BLaER1 treated with 17β-estradiol and CSF1 and Interleukin-3, amounts not matched to agents 10 nM and 100 nM (cell line): ENCODE data around the gene LIMCH1.

ENCODE experiments used
- H3K27ac ChIP-seq, 11 experiments: shearing (Covaris generic); formaldehyde crosslinking; 2 replicates each; pipeline ENCODE4 v1.8.1; 2022
- H3K27me3 ChIP-seq, 11 experiments: shearing (Covaris generic); formaldehyde crosslinking; 2 replicates each; pipeline ENCODE4 v1.8.1; 2022
- H3K36me3 ChIP-seq, 11 experiments: shearing (Covaris generic); formaldehyde crosslinking; 2 replicates each; pipeline ENCODE4 v1.8.1; 2022
- H3K4me1 ChIP-seq, 10 experiments: shearing (Covaris generic); formaldehyde crosslinking; 2 replicates each; pipeline ENCODE4 v1.8.1; 2022
- H3K4me2 ChIP-seq, 11 experiments: shearing (Covaris generic); formaldehyde crosslinking; 2 replicates each; pipeline ENCODE4 v1.8.1; 2022
- H3K4me3 ChIP-seq, 10 experiments: shearing (Covaris generic); formaldehyde crosslinking; 2 replicates each; pipeline ENCODE4 v1.8.1; 2022
- H3K9ac ChIP-seq, 11 experiments: shearing (Covaris generic); formaldehyde crosslinking; 2 replicates each; pipeline ENCODE4 v1.8.1; 2022
- H3K9me3 ChIP-seq, 11 experiments: shearing (Covaris generic); formaldehyde crosslinking; replicated peaks in 1 of 11; 2 replicates each; pipeline ENCODE4 v1.8.1; 2022
- H4K20me1 ChIP-seq, 11 experiments: shearing (Covaris generic); formaldehyde crosslinking; 2 replicates each; pipeline ENCODE4 v1.8.1; 2022
- Cebpa-rat ChIP-seq, 11 experiments: shearing (Covaris generic); IDR thresholded peaks; 2 replicates each; pipeline ENCODE4 v1.8.1; 2022

The LIMCH1 gene

GRCh38 chr4:41658163-41658562 is 120.2 kb downstream of the LIMCH1 start:
- Histone ChIP-seq H3K9me3 (no peaks in the 10 kb centered on the region), H3K4me2 (no peak overlapping the region), H4K20me1 (no peaks in the 10 kb centered on the region), H3K27me3 (no peaks in the 10 kb centered on the region), H3K36me3 (no peaks in the 10 kb centered on the region), H3K4me1 (no peaks in the 10 kb centered on the region), H3K27ac (no peak overlapping the region), H3K9ac (no peak overlapping the region), H3K4me3 (no peak overlapping the region)
- no peak for TF ChIP-seq Cebpa-rat (IDR thresholded peaks at IDR 0.05)

DNA sequence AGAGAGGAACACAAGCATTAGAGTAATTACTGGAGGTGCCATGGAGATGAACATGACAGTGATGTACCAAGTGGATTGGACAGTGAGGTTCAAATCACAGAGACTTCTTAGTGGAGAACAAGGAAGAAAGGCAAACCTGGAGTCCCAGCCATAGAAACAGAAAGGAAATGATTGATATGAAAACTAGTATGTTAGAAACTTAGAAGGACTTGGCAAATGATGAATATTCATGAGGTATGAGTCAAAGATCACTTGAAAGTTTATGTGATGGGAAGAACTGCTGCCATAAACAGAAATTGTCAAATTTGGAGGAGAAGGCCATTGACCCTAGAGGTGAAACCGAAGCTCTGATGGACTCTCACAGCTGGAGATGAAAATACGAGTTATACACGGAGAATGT is 122.4 kb downstream of the LIMCH1 start:
- H3K36me3 ChIP-seq, result no peaks in the 10 kb centered on the region
- H3K27ac ChIP-seq, result no peak overlapping the region
- H3K4me2 ChIP-seq, result no peak overlapping the region
- H3K9ac ChIP-seq, result no peak overlapping the region
- TF ChIP-seq Cebpa-rat (IDR thresholded peaks at IDR 0.05), result no peak
- no peaks in the 10 kb centered on the region for H3K4me1 ChIP-seq
- H4K20me1 ChIP-seq, result no peaks in the 10 kb centered on the region
- H3K27me3 ChIP-seq, result no peaks in the 10 kb centered on the region
- no peaks in the 10 kb centered on the region for H3K9me3 ChIP-seq
- no peak overlapping the region for H3K4me3 ChIP-seq

- Histone ChIP-seq H3K4me3 (no peak overlapping the region), H3K36me3 (no peaks in the 10 kb centered on the region), H4K20me1 (no peaks in the 10 kb centered on the region), H3K4me1 (no peaks in the 10 kb centered on the region), H3K9ac (no peak overlapping the region), H3K27me3 (no peaks in the 10 kb centered on the region), H3K4me2 (no peak overlapping the region), H3K27ac (no peak overlapping the region), H3K9me3 (no peaks in the 10 kb centered on the region)
- TF ChIP-seq Cebpa-rat (IDR thresholded peaks at IDR 0.05), result no peak
Observed at GRCh38 chr4:41661442-41662076, 123.6 kb downstream of the LIMCH1 start.

DNA sequence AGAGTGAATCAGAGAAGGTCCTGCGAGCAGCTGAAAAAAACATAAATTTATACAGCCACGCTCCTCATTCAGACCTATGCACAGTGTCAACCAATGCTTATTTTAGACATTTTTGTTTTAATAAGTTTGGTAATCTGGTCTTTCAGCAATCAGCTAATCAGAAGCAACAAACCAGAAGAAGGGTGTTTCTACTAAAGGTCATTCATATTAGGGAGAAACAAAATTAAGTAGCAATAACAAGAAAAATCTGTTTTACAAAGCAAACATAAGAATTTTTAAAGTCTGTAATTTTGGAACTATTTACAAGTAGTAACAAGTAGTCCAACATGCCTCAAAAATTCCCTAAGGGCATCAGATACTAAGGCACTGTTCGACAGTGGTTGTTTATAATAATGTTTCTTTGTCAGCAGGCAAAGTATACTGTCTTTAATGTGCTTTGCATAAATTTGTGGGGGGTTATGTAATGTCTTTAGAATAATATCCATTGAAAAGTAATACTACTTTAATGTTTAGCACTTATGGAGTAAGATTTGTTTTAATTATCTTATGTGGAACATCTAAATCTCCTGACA is 127.8 kb downstream of the LIMCH1 start:
- Histone ChIP-seq H3K4me2 (no peak overlapping the region), H3K27me3 (no peaks in the 10 kb centered on the region), H3K27ac (no peak overlapping the region), H3K9ac (no peak overlapping the region), H4K20me1 (no peaks in the 10 kb centered on the region), H3K9me3 (no peaks in the 10 kb centered on the region), H3K36me3 (no peaks in the 10 kb centered on the region), H3K4me1 (no peaks in the 10 kb centered on the region), H3K4me3 (no peak overlapping the region)
- TF ChIP-seq Cebpa-rat (IDR thresholded peaks at IDR 0.05), result no peak

DNA sequence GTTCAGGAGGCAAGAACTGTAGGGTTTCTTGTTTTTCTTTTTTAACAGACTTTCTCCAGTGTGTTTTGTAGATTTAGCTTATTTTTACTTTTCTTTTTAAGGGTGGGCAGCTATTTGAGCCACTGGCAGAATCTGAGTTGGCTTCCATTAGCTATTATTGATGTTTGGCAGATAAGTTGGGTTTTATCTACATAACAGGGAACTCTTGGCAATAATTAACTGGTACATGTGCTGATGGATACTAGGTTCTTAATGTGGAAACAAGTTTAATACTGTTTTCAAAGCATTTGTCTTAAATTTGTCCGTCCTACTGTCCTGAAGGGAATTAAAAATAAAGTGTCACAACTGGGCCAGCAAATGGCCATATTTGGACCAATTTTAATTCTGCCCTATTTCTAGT is 130.1 kb downstream of the LIMCH1 start:
- TF ChIP-seq Cebpa-rat (IDR thresholded peaks at IDR 0.05), result no peak
- H3K9me3 ChIP-seq, result no peaks in the 10 kb centered on the region
- no peaks in the 10 kb centered on the region for H4K20me1 ChIP-seq

DNA sequence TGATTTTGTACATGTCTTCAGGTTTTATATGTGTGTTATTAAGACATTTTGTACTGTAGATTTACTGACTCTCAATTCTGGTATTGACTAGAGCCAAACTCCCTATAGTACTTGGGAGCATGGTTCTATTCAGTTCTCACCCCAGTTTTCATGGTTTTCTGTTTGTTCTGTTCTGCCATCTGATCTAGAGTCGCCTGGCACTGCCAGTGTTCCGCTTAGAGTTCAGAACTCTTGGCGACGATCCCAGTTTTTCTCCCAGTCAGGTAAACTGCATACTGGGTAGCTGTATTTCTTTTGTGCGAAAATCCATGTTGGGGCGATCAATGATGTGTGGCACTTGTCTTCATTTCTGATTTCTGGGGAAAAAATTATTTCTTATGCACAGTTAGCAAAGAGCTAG is 132.6 kb downstream of the LIMCH1 start:
- no peaks in the 10 kb centered on the region for H3K36me3 ChIP-seq
- H3K4me2 ChIP-seq, result no peak overlapping the region

More for the DNA sequence above, 130.1 kb downstream of the LIMCH1 start:
- H3K4me1 ChIP-seq, result no peaks in the 10 kb centered on the region
- no peaks in the 10 kb centered on the region for H3K36me3 ChIP-seq
- H3K4me2 ChIP-seq, result no peak overlapping the region
- no peaks in the 10 kb centered on the region for H3K27me3 ChIP-seq
- H3K27ac ChIP-seq, result no peak overlapping the region
- H3K4me3 ChIP-seq, result no peak overlapping the region
- H3K9ac ChIP-seq, result no peak overlapping the region

GRCh38 chr4:41670982-41671381 is 133.0 kb downstream of the LIMCH1 start:
- no peaks in the 10 kb centered on the region for H4K20me1 ChIP-seq
- no peak overlapping the region for H3K4me2 ChIP-seq
- no peak overlapping the region for H3K27ac ChIP-seq
- H3K4me1 ChIP-seq, result no peaks in the 10 kb centered on the region
- H3K27me3 ChIP-seq, result no peaks in the 10 kb centered on the region
- no peak overlapping the region for H3K9ac ChIP-seq
- H3K9me3 ChIP-seq, result no peaks in the 10 kb centered on the region
- no peak for TF ChIP-seq Cebpa-rat (IDR thresholded peaks at IDR 0.05)
- H3K36me3 ChIP-seq, result no peaks in the 10 kb centered on the region
- H3K4me3 ChIP-seq, result no peak overlapping the region

More for the DNA sequence above, 132.6 kb downstream of the LIMCH1 start:
- Histone ChIP-seq H3K4me1 (no peaks in the 10 kb centered on the region), H3K9ac (no peak overlapping the region), H3K27me3 (no peaks in the 10 kb centered on the region), H3K27ac (no peak overlapping the region), H3K9me3 (no peaks in the 10 kb centered on the region), H3K4me3 (no peak overlapping the region), H4K20me1 (no peaks in the 10 kb centered on the region)
- no peak for TF ChIP-seq Cebpa-rat (IDR thresholded peaks at IDR 0.05)

- Histone ChIP-seq H3K27me3 (no peaks in the 10 kb centered on the region), H4K20me1 (no peaks in the 10 kb centered on the region), H3K9me3 (no peaks in the 10 kb centered on the region), H3K4me1 (no peaks in the 10 kb centered on the region), H3K9ac (no peak overlapping the region), H3K27ac (no peak overlapping the region), H3K36me3 (no peaks in the 10 kb centered on the region), H3K4me3 (no peak overlapping the region), H3K4me2 (no peak overlapping the region)
- TF ChIP-seq Cebpa-rat (IDR thresholded peaks at IDR 0.05), result no peak
Observed at GRCh38 chr4:41678086-41678816, 140.3 kb downstream of the LIMCH1 start.

DNA sequence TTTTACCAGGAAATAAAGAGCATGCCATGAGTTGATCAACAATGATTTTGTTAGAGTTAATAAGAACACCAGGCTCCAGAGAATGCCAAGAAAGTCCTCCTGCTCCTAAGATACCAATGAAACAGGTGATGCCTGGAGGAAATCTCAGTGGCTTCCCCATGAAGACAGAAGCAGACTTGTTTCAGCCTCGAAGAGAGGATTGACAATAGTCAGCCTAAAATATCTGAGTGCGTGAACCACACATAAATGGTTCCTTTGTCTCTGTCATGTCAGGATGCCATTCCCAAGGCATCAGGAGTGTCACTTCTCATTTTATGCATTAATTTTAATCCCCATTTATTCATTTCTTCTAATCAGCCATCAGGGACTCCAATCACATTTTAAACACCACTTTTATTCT is 141.0 kb downstream of the LIMCH1 start:
- no peaks in the 10 kb centered on the region for H3K27me3 ChIP-seq
- H3K9ac ChIP-seq, result no peak overlapping the region
- H3K4me1 ChIP-seq, result no peaks in the 10 kb centered on the region
- TF ChIP-seq Cebpa-rat (IDR thresholded peaks at IDR 0.05), result no peak
- H3K27ac ChIP-seq, result no peak overlapping the region
- no peaks in the 10 kb centered on the region for H4K20me1 ChIP-seq
- H3K9me3 ChIP-seq, result no peaks in the 10 kb centered on the region
- H3K4me2 ChIP-seq, result no peak overlapping the region
- no peak overlapping the region for H3K4me3 ChIP-seq
- H3K36me3 ChIP-seq, result no peaks in the 10 kb centered on the region

DNA sequence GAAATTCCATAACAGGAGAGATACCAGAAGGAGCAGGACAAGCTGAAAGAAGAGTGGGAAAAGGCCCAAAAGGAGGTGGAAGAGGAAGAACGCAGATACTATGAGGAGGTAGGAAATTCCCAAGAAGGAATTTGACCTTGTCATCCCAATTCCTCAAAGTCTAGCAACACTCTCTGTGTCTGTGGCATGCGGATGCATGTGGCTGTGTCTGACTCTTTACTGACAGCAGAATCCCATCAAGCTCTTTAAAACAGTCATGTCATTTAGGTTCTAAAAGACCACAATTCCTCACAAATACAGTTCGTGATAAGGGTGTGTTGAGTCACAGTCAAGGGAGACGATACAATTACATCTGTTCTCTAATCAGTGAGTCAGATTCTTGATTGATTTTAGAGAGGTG is 142.0 kb downstream of the LIMCH1 start:
- Histone ChIP-seq H4K20me1 (no peaks in the 10 kb centered on the region), H3K9me3 (no peaks in the 10 kb centered on the region), H3K27ac (no peak overlapping the region), H3K9ac (no peak overlapping the region), H3K4me1 (no peaks in the 10 kb centered on the region), H3K36me3 (no peaks in the 10 kb centered on the region; a peak in 1 of 22 replicates), H3K27me3 (no peaks in the 10 kb centered on the region), H3K4me3 (no peak overlapping the region), H3K4me2 (no peak overlapping the region)
- TF ChIP-seq Cebpa-rat (IDR thresholded peaks at IDR 0.05), result no peak
